ENCODE data around the gene LEF1. TPM values are rescaled to one million over a fixed set of nuclear protein-coding genes. Genes with fewer than 3 reads are reported as not detected.
"Not testable (repeated sequence)": the region's sequence is repeated elsewhere in the genome, so short reads cannot be mapped to it uniquely, and the experiment has no call there.

Gene LEF1
- total RNA-seq, 1 donor from 2014 or later = 175 TPM

DNA sequence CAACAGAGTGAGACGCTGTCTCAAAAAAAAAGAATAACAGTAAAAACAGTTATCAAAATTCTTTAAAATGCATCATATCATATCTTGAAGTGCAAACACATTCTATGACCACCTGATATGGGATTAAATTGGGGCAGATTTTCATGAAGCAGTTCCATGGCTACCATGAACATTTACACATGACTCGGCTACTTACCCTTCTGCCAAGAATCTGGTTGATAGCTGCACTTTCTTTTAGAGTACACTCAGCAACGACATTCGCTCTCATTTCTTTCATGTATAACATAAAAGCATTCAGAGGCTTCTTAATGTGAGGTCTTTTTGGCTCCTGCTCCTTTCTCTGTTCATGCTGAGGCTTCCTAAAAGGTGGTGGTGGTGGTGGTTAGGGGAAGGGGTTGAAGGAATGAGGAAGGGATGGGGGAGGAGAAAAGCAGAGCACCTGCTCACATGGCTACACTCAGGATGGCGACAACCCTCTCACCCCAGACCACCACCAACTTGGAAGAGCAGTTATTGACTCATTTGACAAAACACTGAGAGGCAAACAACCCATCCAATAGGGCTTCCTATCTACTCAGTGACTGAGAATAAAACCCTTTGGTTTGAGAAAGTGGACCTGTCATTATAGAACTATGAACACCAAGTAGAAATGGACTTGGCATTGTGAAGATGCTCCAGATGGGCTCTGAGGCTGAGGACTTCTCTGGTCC lies 90.6 kb downstream of the LEF1 start:
- intact Hi-C loops (cut with micrococcal nuclease) = no loop called here

GRCh38 chr4:108072300-108072699 lies 96.4 kb downstream of the LEF1 start:
- intact Hi-C loops (cut with micrococcal nuclease) = loop anchor here (1.0 kb wide), 1 partner anchor 36 kb away; no protein-coding TSS in a partner anchor

DNA sequence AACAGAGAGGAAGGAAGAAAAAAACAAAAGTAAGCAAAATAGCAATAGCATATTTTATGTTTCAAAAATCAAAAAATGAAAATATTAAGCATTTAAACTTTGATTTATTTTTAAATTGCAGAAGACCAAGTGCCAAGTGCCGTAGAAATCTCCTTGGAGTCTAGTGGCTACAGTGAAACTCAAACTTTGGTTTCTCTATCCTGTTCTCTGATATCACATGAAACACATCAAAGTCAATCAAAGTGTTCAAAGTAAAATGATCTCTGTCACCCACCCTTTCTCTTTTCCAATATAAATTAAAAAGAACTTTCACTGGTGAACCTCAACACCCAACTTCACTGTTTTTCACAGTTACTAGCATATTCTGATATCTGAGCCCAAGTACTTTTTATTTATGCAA lies 98.0 kb downstream of the LEF1 start:
- intact Hi-C loops (cut with micrococcal nuclease) = no loop called here

- intact Hi-C loops (cut with micrococcal nuclease) = no loop called here
Observed at GRCh38 chr4:108068442-108068841, 100.3 kb downstream of the LEF1 start.

GRCh38 chr4:108060686-108061321 lies 107.9 kb downstream of the LEF1 start:
- intact Hi-C loops (cut with micrococcal nuclease) = no loop called here

- intact Hi-C loops (cut with micrococcal nuclease) = no loop called here
Observed at GRCh38 chr4:108060164-108060563, 108.6 kb downstream of the LEF1 start.

GRCh38 chr4:108058685-108059440 lies 109.9 kb downstream of the LEF1 start:
- intact Hi-C loops (cut with micrococcal nuclease) = no loop called here

GRCh38 chr4:108056418-108056817 lies 112.3 kb downstream of the LEF1 start:
- intact Hi-C loops (cut with micrococcal nuclease) = no loop called here

- intact Hi-C loops (cut with micrococcal nuclease) = no loop called here
Observed at GRCh38 chr4:108055787-108056186, 112.9 kb downstream of the LEF1 start.

DNA sequence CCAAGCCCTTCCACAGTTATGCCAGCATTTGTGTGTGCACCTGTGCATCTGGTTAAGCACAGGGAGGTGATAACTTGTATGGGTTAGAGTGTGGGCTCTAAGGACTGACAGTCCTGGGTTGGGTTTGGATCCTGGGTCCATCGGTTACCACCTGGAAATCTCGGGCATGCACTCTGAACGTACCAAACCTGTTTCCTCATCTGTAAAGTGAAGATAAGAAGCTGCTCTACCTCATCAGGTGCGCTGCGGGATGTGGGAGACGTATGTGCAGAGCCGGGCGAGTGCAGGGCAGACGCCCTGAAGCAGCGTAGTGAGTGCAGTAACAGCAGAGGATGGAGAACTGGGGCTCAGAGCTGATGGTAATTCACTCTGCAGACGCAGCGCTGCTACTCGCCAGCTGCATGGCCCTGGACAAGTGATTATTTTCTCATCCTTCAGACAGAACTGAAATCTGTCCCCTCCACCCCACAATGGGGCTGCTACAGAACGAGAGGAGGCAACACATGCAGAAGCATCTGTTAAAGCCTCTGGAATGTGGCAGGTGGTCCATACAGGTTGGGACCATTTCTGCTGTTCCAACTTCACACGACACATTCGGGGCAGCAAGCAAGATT lies 114.6 kb downstream of the LEF1 start:
- intact Hi-C loops (cut with micrococcal nuclease) = no loop called here

GRCh38 chr4:108053251-108053711 lies 115.5 kb downstream of the LEF1 start:
- intact Hi-C loops (cut with micrococcal nuclease) = no loop called here

- intact Hi-C loops (cut with micrococcal nuclease) = no loop called here
Observed at GRCh38 chr4:108052558-108053120, 116.1 kb downstream of the LEF1 start.

DNA sequence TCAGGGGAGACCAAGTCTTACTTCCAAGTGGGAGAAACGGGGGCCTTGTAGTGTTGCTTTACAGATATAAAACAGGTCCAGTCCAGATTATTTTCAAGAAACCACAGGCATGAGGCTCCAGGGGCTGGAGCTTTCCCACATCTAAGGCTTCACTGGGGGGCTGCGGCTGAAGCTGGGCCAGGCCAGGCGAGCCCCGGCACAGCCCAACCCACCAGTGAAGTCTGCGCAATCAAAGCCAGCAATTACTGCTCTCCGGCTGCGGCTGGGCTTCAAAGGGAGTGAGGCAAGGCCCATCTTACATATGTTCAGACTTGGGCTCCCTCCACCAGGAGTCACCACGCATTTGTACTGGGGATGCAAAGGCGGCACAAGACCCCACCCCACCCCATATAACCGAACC lies 117.4 kb downstream of the LEF1 start:
- intact Hi-C loops (cut with micrococcal nuclease) = no loop called here

DNA sequence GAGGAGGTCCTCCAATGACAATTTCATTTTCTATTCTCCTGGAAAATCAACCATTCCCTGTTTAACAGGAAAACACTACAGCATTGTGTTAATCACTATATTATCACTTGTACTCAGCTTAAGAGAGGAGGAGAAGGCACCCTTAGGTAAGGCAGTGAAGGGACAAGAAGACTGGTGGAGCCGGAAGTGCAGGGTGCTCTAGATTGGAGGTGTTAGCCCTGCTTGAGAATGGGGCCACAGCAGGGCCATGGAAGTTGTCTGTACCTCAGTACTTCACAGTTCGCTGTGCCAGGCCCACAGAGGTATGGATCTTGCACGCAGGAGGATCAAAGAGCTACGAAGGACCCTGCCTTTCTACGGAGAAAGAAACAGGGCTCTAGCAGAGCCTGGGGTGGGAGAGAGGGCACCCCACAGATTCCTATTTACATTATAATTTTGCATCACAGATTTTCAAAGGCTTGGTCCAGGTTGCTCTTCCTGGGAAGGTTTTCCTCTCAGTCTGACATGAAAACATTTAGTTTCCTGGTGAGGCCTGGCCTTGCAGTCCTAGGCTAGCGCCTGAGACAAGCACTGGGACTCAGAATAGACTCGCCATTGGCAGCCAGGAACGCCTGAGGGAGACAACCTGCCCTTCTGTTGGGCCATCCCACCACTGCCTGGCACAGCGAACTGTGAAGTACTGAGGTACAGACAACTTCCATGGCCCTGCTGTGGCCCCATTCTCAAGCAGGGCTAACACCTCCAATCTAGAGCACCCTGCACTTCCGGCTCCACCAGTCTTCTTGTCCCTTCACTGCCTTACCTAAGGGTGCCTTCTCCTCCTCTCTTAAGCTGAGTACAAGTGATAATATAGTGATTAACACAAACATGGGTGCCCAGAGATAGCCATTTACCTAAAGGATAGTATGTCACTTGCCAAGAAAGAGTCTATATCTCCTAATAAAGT lies 118.3 kb downstream of the LEF1 start:
- intact Hi-C loops (cut with micrococcal nuclease) = not testable (repeated sequence)

- intact Hi-C loops (cut with micrococcal nuclease) = loop anchor here (1.0 kb wide), 1 partner anchor 59 kb away; no protein-coding TSS in a partner anchor
Observed at GRCh38 chr4:108049406-108049805, 119.3 kb downstream of the LEF1 start.

- intact Hi-C loops (cut with micrococcal nuclease) = loop anchor here (1.0 kb wide), 1 partner anchor 59 kb away; no protein-coding TSS in a partner anchor
Observed at GRCh38 chr4:108048997-108049396, 119.7 kb downstream of the LEF1 start.

DNA sequence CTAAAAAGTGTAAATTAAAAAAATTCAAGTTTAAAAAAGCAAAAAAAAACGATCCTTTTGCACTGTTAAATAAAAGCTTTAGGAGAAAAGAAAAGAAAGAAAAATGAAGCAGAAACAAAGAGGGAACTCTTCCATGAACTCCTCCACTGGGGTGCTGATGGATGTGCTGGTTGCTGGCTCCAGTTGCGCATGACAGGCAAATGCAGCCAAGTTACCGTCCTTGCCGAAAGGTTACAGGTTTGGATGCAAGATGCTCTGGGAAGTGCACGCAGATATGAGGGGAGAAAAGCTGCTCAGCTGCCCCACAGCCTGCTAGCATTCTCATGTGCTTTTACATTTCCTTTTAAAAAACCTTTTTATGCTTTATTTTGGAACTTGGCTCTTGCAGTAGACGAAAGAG lies 120.6 kb downstream of the LEF1 start:
- intact Hi-C loops (cut with micrococcal nuclease) = no loop called here

DNA sequence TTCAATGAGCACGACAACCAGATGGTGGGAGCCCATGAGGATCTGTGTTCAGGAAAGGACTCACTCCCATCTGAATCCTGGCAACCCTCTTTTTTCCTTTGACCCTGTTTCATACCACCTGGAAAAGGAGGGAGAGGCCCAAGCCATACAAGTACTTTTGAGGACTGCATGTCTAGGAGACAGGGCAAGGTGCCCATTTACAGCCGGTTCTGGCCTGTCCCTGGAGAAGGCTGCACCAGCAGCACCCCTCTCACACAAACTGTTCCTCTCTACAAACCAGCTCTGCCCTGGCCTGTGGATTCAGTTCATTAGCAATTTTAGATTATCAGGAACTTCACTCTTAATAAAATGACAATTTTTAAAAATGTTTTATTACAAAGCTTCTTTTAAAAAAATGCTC lies 121.5 kb downstream of the LEF1 start:
- intact Hi-C loops (cut with micrococcal nuclease) = no loop called here

DNA sequence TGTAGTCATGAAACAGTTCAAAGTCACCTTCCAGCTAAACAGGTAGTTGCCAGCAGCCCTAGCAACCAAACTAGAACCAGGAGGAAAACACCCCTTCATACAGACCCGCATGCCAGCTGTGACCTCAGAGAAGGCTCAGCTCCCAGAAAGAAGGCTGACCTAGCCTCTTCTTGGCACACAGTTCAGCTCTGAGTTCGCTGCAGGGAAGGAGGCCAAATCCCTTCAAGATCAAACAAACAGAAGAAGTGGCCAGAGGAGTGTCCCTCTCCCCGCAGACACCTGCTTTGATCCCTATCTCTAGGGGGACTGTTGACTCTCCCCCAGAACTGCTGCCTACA lies 123.1 kb downstream of the LEF1 start:
- intact Hi-C loops (cut with micrococcal nuclease) = loop anchor here (1.0 kb wide), 1 partner anchor 12 kb away; no protein-coding TSS in a partner anchor
